ENCODE data around the gene RNF11. TPM values are rescaled to one million over a fixed set of nuclear protein-coding genes. Genes with fewer than 3 reads are reported as not detected.
"Not testable (repeated sequence)": the region's sequence is repeated elsewhere in the genome, so short reads cannot be mapped to it uniquely, and the experiment has no call there.

The RNF11 gene
- total RNA-seq, 1 donor from 2014 or later = 83.6 TPM

GRCh38 chr1:51214615-51215131 is 21.4 kb upstream of the RNF11 start:
- H3K4me3 ChIP-seq = no peak overlapping the region
- ATAC-seq (no peak), DNase-seq (no peak)

GRCh38 chr1:51215169-51215568 is 20.9 kb upstream of the RNF11 start:
- Histone ChIP-seq H3K27me3 (ENCODE audit: low read depth) (no peaks in the 10 kb centered on the region), H3K27ac (no peak overlapping the region), H3K4me1 (no peaks in the 10 kb centered on the region), H3K4me3 (no peak overlapping the region), H3K36me3 (no peaks in the 10 kb centered on the region), H3K9me3 (no peaks in the 10 kb centered on the region)
- no peak for ATAC-seq
- no peak for TF ChIP-seq CTCF (IDR thresholded peaks at IDR 0.05)
- intact Hi-C loops (cut with DNase I) = no loop called here
- no peak for DNase-seq

More at GRCh38 chr1:51214615-51215131, 21.4 kb upstream of the RNF11 start:
- no peak for TF ChIP-seq CTCF (IDR thresholded peaks at IDR 0.05)
- no peaks in the 10 kb centered on the region for H3K9me3 ChIP-seq
- intact Hi-C loops (cut with DNase I) = no loop called here
- H3K4me1 ChIP-seq = no peaks in the 10 kb centered on the region
- no peaks in the 10 kb centered on the region for H3K27me3 ChIP-seq (ENCODE audit: low read depth)
- H3K27ac ChIP-seq = no peak overlapping the region
- H3K36me3 ChIP-seq = no peaks in the 10 kb centered on the region

- no peaks in the 10 kb centered on the region for H3K36me3 ChIP-seq
- ATAC-seq = no peak
- H3K27me3 ChIP-seq (ENCODE audit: low read depth) = no peaks in the 10 kb centered on the region
- H3K4me1 ChIP-seq = no peaks in the 10 kb centered on the region
- intact Hi-C loops (cut with DNase I) = no loop called here
- no peak for TF ChIP-seq CTCF (IDR thresholded peaks at IDR 0.05)
- no peak for DNase-seq
- H3K4me3 ChIP-seq = no peak overlapping the region
- H3K9me3 ChIP-seq = no peaks in the 10 kb centered on the region
- no peak overlapping the region for H3K27ac ChIP-seq
These were observed 19.4 kb upstream of the RNF11 start for GRCh38 chr1:51216631-51217030.

GRCh38 chr1:51217101-51217500 is 19.0 kb upstream of the RNF11 start:
- intact Hi-C loops (cut with DNase I) = no loop called here
- no peak for ATAC-seq
- Histone ChIP-seq H3K4me1 (no peaks in the 10 kb centered on the region), H3K36me3 (no peaks in the 10 kb centered on the region), H3K4me3 (no peak overlapping the region), H3K9me3 (no peaks in the 10 kb centered on the region), H3K27ac (no peak overlapping the region), H3K27me3 (ENCODE audit: low read depth) (no peaks in the 10 kb centered on the region)
- no peak for TF ChIP-seq CTCF (IDR thresholded peaks at IDR 0.05)
- DNase-seq = no peak

- H3K27me3 ChIP-seq (ENCODE audit: low read depth) = no peaks in the 10 kb centered on the region
- H3K9me3 ChIP-seq = no peaks in the 10 kb centered on the region
- DNase-seq (no peak), ATAC-seq (no peak)
- no peaks in the 10 kb centered on the region for H3K36me3 ChIP-seq
- intact Hi-C loops (cut with DNase I) = no loop called here
- H3K27ac ChIP-seq = no peak overlapping the region
- H3K4me3 ChIP-seq = no peak overlapping the region
- no peak for TF ChIP-seq CTCF (IDR thresholded peaks at IDR 0.05)
- H3K4me1 ChIP-seq = no peaks in the 10 kb centered on the region
These were observed 17.5 kb upstream of the RNF11 start for GRCh38 chr1:51218570-51218969.

GRCh38 chr1:51219022-51219421 is 17.1 kb upstream of the RNF11 start:
- Histone ChIP-seq H3K9me3 (no peaks in the 10 kb centered on the region), H3K36me3 (no peaks in the 10 kb centered on the region), H3K27me3 (ENCODE audit: low read depth) (no peaks in the 10 kb centered on the region), H3K27ac (no peak overlapping the region), H3K4me3 (no peak overlapping the region), H3K4me1 (no peaks in the 10 kb centered on the region)
- DNase-seq = no peak
- ATAC-seq = no peak
- TF ChIP-seq CTCF (IDR thresholded peaks at IDR 0.05) = no peak
- intact Hi-C loops (cut with DNase I) = no loop called here

- ATAC-seq; intact Hi-C loops (cut with DNase I); H3K9me3 ChIP-seq: not testable (repeated sequence)
These were observed 14.5 kb upstream of the RNF11 start for GRCh38 chr1:51221529-51221928.

More at GRCh38 chr1:51221529-51221928, 14.5 kb upstream of the RNF11 start:
- H3K4me3 ChIP-seq; H3K4me1 ChIP-seq; H3K36me3 ChIP-seq; H3K27ac ChIP-seq; DNase-seq; H3K27me3 ChIP-seq (ENCODE audit: low read depth): not testable (repeated sequence)

Data from lower lobe of right lung (tissue), 2 donors.